Measurements from ENCODE around the gene RPS27A.
A peak's percentile ranks its signal among the peaks of the same experiment; 100 is the strongest.
"Not testable (repeated sequence)": the region's sequence is repeated elsewhere in the genome, so short reads cannot be mapped to it uniquely, and the experiment has no call there.

Gene RPS27A

GRCh38 chr2:55232084-55232862 is at the start of gene RPS27A, which contains the start of gene CLHC1:
Gene RPS27A, plus strand, starts transcription at chr2:55232688. Its CDS starts 137 bp downstream, at chr2:55232825.
Gene CLHC1, minus strand, starts transcription at chr2:55232293. Its CDS starts 9,882 bp downstream, at chr2:55222411.
- peak; percentile 97 to 98 for DNase-seq

GRCh38 chr2:55186837-55187236 is 45.7 kb upstream of the RPS27A start:
- DNase-seq = not testable (repeated sequence)

- not testable (repeated sequence) for DNase-seq
Measured at GRCh38 chr2:55191888-55192287, 40.6 kb upstream of the RPS27A start.

DNA sequence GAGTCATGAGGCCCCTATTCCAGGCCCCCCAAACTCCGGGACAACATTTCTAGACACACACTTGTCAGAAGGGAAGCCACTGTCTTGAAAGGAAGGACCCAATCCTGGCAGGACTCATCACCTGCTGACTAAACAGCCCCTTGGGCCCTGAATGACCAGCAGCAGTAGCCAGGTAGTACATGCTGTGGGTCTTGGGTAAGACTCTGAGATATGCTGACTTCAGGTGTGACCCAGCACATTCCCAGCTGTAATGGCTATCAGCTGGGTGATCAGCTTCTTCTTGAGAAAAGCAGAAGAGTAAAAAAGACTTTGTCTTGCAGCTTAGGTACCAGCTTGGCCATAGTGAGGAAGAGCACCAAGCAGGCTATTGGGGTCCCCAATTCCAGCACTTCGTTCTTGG is 36.0 kb upstream of the RPS27A start:
- no peak for DNase-seq

DNA sequence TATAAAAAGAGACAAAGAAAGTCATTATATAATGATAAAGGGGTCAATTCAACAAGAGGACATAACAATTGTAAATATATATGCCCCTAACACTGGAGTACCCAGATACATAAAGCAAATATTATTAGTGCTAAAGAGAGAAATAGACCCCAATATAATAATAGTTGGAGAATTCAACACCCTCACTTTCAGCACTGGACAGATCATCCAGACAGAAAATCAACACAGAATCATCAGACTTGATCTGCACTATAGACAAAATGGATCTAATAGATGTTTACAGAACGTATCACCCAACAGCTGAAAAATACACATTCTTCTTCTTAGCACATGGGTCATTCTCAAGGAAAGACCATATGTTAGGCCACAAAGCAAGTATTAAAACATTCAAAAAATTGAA is 32.1 kb upstream of the RPS27A start:
- DNase-seq = no peak

- DNase-seq = no peak
Measured at GRCh38 chr2:55204536-55204935, 28.0 kb upstream of the RPS27A start.

- no peak for DNase-seq
Measured at GRCh38 chr2:55204950-55205349, 27.5 kb upstream of the RPS27A start.

DNA sequence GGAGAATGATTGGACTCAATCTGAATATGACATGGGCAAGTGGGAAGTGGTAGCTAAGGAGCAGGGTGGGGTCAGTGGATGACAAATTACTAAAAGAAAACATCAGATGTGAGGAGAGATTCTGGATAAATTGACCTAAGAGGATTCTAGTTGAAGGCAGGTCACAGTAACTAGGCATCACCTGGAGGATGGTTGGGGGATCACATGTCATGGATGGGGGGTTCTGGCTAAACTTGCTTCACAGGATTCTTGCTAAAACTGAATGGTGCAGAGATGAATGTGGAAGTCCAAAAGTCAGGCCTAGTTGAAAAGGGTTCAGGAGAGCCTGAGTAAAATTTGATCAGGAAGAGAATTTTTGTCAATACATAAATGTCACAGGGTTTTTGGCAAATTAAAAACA is 18.7 kb upstream of the RPS27A start:
- DNase-seq = no peak

DNA sequence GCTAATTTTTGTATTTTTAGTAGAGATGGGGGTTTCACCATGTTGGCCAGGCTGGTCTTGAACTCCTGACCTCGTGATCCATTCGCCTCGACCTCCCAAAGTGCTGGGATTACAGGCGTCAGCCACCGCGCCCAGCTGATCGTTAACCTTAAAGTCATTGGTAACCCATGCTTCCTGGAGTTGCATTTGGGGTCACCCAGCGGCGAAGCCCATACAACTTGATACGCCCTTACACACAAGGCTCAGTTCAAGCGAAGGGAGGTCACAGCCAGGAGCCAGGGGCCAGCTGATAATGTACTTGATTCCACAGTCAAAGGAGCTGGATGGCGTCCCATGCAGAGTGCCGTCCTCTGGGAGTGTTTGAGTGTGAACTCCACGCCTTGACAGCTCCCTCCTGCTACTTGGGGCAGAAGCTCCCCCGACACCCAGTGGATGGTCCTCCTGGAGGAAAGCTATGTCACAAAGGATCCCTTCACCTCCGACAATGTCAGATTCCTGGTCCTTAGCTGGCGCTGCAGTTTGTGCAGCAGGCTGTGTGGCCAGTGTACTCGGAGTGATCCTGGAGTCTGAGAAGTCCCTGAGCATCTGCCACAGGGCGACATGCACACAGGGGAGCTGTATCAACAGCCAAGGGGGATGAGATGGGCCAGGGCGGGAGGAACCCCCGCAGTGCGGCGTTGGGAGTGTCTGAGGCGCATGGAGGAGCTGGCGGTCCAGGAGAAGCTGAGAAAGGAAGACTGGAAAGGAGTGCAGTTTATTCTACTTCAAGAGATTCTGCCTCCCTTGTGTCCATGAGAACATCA is 8.3 kb upstream of the RPS27A start:
- DNase-seq = no peak

GRCh38 chr2:55224761-55225261 is 7.7 kb upstream of the RPS27A start:
- no peak for DNase-seq

GRCh38 chr2:55225481-55226020 is 6.9 kb upstream of the RPS27A start:
- no peak for DNase-seq

DNA sequence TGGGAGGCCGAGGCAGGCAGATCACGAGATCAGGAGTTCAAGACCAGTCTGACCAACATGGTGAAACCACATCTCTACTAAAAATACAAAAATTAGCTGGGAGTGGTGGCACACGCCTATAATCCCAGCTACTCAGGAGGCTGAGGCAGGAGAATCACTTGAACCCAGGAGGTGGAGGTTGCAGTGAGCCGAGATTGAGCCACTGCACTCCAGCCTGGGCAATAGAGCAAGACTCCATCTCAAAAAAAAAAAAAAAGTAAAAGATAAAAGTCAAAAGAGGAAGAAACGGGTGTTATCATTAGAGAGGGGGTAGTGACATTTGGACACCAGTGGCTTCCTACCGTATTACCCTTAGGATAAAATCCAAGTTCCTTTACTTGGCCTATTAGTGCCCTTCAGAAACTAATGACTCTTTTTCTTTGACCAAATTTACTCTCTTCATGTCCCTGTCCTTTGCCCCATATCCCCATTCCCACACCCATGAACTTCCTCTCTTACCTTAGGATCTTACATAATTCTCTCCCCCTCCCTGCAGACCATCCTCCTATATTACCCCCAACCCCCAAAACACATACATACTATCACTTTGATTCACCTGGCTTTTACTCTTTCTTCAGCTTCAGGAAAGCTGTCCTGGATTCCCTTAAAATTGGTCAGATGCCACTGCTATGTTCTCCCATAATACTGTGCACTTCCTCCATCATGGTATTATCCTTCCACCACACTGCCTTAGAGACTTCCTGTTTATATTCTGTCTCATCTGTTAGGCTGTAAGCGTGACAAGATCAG is 4.9 kb upstream of the RPS27A start:
- not testable (repeated sequence) for DNase-seq

DNA sequence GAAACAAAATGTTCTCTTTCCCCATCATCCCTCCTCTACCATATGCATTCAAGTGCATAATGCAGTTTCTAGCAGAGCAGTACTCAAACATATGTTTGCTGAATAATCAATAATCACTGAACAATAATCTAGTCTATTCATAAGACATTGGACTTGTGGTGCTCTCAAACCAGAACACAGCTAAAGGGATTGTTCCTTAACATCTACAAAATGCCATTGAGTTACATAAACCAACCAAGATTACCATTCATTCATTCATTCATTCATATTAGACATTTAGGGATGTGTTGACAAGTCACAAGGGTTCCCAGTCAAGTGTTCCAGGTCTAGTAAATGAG is 4.3 kb upstream of the RPS27A start:
- DNase-seq = no peak

DNA sequence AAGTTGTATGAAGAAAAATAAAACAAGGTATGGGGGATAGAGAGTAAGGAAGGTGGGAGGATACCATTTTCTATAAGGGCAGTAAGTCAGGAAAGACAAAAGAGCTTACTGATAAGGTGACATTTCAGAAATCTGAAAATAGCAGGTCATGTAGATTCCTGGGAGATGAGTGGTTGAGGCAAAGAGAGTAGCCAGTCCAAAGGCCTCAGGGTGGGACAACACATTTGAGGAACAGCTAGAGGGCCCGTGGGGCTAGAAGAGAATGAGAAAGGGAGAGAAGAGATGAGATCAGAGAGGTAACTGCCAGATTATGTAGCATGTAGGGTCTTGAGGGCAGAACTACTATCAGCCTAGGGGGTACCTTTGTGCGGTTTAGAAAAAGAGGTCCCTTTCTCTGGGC is 3.3 kb upstream of the RPS27A start:
- DNase-seq = no peak

GRCh38 chr2:55230551-55230950 is 1.9 kb upstream of the RPS27A start:
- DNase-seq = no peak

DNA sequence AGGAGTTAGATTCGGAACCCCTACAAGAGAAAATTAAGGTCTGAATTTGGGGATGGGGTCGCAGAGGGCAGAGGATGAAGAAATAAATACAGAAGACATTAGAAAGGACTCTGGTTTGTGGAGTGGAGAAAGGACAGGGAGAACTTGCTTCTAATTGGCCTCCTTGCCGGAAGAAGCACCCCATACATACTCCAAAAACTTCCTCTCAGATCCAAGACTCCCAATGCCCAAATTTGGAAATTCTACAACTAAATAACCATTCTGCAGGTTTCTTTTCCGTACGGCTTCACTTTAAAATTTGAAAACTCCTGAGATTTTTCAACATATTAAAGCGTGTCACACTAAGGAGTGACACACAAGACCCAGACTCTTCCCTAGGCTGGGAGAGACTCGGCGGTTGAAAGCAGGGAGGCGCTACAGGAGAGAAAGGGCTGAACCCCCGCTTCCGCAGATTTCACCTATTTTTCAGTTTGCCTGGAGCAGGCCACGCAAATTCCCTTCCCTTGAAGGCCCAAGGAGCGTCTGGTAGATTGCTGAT is 873 bp upstream of the RPS27A start:
- DNase-seq = peak in 1 of 2 experiments; percentile 52

DNA sequence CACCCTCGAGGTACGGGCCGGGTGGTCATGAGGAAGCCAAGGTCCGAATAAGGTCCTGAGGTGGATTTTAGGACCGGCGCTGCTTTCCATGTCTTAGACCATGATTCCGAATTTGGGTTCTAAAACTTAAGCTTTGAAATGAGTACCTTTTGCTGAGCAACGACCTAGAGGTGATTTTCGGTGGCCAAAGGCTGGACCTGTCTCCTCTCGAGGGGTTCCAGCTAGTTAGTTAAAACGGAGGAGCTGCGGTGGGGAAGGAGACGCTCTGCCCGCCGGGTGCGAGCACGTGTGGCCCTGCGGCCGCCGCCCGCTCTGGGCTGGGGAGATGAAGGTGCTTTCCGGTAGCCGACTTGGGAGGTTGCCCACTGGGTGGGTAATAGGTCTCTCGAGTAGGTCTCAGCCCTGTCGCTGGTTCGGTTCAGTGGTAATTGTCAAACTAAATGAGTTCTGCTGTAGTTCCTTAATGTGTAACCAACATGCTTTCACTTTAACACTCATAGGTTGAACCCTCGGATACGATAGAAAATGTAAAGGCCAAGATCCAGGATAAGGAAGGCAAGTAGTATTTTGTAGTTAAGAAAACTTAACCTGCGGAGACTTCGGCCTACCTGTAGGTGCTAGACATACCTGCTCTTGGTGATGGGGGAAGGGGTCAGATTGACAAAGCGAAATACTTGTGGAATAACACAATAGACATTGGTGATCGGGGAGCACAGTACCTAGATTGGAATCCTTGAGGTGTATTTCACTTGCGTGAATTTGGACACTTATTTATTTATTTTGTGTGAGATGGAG is 572 bp downstream of the RPS27A start:
- DNase-seq = peak in 1 of 2 experiments; percentile 53

GRCh38 chr2:55233658-55233940 is 1.1 kb downstream of the RPS27A start:
- no peak for DNase-seq

- DNase-seq = no peak
Measured at GRCh38 chr2:55235724-55236538, 3.4 kb downstream of the RPS27A start.

- DNase-seq = no peak
Measured at GRCh38 chr2:55236992-55237543, 4.6 kb downstream of the RPS27A start.
